Thoracic aorta (tissue), 2 donors: ENCODE data around the gene ACVRL1. TPM values are rescaled to one million over a fixed set of nuclear protein-coding genes. Genes with fewer than 3 reads are reported as not detected.
A peak's percentile ranks its signal among the peaks of the same experiment; 100 is the strongest.
"Not testable (repeated sequence)": the region's sequence is repeated elsewhere in the genome, so short reads cannot be mapped to it uniquely, and the experiment has no call there.

ENCODE experiments used
- ATAC-seq: fragments of 150-250 bp; one replicate; pipeline ENCODE4 v1.8.0; 2017; ENCODE audit warnings: low read depth; ENCODE audit not compliant: insufficient number of reproducible peaks, low FRiP score
- DNase-seq: peaks from one replicate; pipeline ENCODE4 v3.0.0-alpha.2; 2020; ENCODE audit warnings: low spot score
- H3K27ac ChIP-seq, 2 donors: fragments of 200-600 bp; sonication (generic); 1 replicate in 1 of 2; 2 replicates in 1 of 2; pipeline ENCODE4 v1.5.1; 2016; ENCODE audit warnings: mild to moderate bottlenecking in 2 of 2, moderate library complexity in 2 of 2
- H3K27me3 ChIP-seq: fragments of 200-600 bp; sonication (generic); replicated peaks from 2 replicates; pipeline ENCODE4 v1.6.0; 2016; ENCODE audit warnings: mild to moderate bottlenecking; ENCODE audit not compliant: insufficient read depth
- H3K36me3 ChIP-seq: fragments of 200-600 bp; sonication (generic); one replicate; pipeline ENCODE4 v1.5.1; 2016
- H3K4me1 ChIP-seq, 2 donors: fragments of 200-600 bp; sonication (generic); 1 replicate in 1 of 2; 2 replicates in 1 of 2; pipeline versions ENCODE4 v1.5.1 to v1.6.0; 2016; ENCODE audit warnings: low read depth in 2 of 2, mild to moderate bottlenecking in 1 of 2; ENCODE audit not compliant: control insufficient read depth in 1 of 2
- H3K4me3 ChIP-seq: fragments of 200-600 bp; sonication (generic); 2 replicates; pipeline ENCODE4 v1.5.1; 2016; ENCODE audit warnings: mild to moderate bottlenecking
- H3K9me3 ChIP-seq: fragments of 200-600 bp; sonication (generic); 2 replicates; pipeline ENCODE4 v1.5.1; 2016
- total RNA-seq, 2 donors: library from RNA; depleted of rRNA; stranded (reverse); fragments of >200 nt; gene quantifications; one replicate each; pipeline versions ENCODE4 v1.1.0 to v1.2.3, GENCODE V29; 2016
- TF ChIP-seq, protein P1 (sequence below): fragments of 200-600 bp; sonication (generic); IDR thresholded peaks from one replicate; pipeline ENCODE4 v1.5.1; 2019; ENCODE audit warnings: antibody characterized with exemption

The ACVRL1 gene
- total RNA-seq, 2 donors from 2014 or later, result 81.4 to 90.2 TPM

GRCh38 chr12:51874486-51874885, 32.8 kb upstream of the ACVRL1 start:
- Histone ChIP-seq H3K27ac (no peak overlapping the region), H3K4me3 (no peak overlapping the region), H3K9me3 (no peaks in the 10 kb centered on the region), H3K36me3 (no peaks in the 10 kb centered on the region), H3K27me3 (no peaks in the 10 kb centered on the region), H3K4me1 (peaks cover under 1% of the 10 kb centered on the region in 2 donors)
- TF ChIP-seq, protein P1, sequence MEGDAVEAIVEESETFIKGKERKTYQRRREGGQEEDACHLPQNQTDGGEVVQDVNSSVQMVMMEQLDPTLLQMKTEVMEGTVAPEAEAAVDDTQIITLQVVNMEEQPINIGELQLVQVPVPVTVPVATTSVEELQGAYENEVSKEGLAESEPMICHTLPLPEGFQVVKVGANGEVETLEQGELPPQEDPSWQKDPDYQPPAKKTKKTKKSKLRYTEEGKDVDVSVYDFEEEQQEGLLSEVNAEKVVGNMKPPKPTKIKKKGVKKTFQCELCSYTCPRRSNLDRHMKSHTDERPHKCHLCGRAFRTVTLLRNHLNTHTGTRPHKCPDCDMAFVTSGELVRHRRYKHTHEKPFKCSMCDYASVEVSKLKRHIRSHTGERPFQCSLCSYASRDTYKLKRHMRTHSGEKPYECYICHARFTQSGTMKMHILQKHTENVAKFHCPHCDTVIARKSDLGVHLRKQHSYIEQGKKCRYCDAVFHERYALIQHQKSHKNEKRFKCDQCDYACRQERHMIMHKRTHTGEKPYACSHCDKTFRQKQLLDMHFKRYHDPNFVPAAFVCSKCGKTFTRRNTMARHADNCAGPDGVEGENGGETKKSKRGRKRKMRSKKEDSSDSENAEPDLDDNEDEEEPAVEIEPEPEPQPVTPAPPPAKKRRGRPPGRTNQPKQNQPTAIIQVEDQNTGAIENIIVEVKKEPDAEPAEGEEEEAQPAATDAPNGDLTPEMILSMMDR, result no peak
- ATAC-seq (no peak), DNase-seq (no peak)

DNA sequence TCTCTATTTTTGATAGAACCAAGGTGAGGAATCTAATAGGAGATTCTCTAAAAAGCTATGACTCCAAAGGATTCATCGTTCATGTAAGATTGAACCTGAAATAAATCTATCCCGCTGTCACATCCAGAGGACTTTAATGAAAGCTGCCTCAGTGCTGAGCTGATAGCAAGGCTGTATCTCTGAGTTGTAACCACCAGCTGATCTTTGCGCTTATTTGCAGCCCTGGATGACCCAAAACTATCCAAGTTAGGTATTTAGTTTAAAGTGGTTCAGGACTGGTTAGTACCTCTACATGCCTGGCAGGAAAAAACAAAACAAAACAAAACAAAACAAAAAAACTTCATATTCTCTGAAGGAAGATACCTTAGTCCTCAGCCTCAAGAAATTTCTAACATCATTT, 28.2 kb upstream of the ACVRL1 start:
- no peak for DNase-seq
- Histone ChIP-seq H3K36me3 (no peaks in the 10 kb centered on the region), H3K4me1 (no peaks in the 10 kb centered on the region), H3K4me3 (no peak overlapping the region), H3K27me3 (no peaks in the 10 kb centered on the region), H3K27ac (no peak overlapping the region), H3K9me3 (no peaks in the 10 kb centered on the region)
- TF ChIP-seq, protein P1, result no peak
- no peak for ATAC-seq

DNA sequence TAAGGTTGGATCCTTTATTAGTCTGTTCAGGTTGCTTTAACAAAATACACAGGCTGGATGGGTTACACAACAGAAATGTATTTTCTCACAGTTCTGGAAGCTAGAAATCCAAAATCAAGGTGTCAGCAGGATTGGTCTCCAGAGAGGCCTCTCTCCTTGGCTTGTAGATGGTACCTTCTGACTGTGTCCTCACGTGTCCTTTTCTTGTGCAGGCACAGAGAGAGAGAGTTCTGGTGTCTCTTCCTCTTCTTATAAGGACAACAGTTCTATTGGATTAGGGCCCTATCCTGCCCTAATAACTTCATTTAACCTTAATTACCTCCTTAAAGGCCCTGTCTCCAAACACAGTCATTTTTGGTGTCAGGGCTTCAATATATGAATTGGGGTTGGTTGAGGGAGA, 24.0 kb upstream of the ACVRL1 start:
- H3K4me1 ChIP-seq, result peaks cover 6 to 9% of the 10 kb centered on the region in 2 donors
- no peaks in the 10 kb centered on the region for H3K9me3 ChIP-seq
- H3K27ac ChIP-seq, result no peak overlapping the region
- H3K36me3 ChIP-seq, result no peaks in the 10 kb centered on the region
- H3K4me3 ChIP-seq, result no peak overlapping the region
- H3K27me3 ChIP-seq, result no peaks in the 10 kb centered on the region
- DNase-seq (no peak), ATAC-seq (no peak)
- TF ChIP-seq, protein P1, result no peak

DNA sequence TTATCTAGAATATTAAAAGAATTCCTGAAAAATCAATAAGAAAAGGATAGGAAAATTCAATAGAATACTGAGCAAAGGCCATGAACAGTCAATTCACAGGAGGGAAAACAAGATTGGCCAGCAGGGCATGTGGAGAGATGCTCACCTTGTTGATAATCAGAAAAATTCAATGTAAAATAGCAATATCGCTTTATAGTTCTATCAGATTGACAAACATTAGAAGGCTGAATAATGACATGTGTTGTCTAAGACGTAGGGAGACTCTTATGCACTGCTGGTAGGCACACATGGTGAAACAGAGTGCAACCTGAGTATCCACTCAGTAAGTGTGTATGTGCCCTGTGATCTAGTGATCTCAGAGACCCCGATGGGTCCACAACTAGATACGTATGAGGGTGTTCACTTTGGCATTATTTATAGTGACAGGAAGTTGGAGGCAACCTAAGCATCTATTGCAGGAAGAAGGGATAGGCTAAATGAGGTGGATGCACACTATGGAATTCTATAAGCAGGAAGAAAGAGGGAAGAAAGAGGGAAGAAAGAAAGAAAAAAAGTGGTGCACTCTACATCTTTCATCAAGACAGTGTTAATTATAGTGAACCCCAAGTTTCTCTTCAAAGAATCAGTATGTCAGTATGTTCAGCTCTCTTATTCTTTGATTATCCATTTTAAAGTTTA, 23.2 kb upstream of the ACVRL1 start:
- ATAC-seq, result no peak
- H3K36me3 ChIP-seq, result no peaks in the 10 kb centered on the region
- no peak overlapping the region for H3K4me3 ChIP-seq
- H3K4me1 ChIP-seq, result peaks cover 6 to 9% of the 10 kb centered on the region in 2 donors
- H3K9me3 ChIP-seq, result no peaks in the 10 kb centered on the region
- no peak overlapping the region for H3K27ac ChIP-seq
- TF ChIP-seq, protein P1, result no peak
- H3K27me3 ChIP-seq, result no peaks in the 10 kb centered on the region
- no peak for DNase-seq

DNA sequence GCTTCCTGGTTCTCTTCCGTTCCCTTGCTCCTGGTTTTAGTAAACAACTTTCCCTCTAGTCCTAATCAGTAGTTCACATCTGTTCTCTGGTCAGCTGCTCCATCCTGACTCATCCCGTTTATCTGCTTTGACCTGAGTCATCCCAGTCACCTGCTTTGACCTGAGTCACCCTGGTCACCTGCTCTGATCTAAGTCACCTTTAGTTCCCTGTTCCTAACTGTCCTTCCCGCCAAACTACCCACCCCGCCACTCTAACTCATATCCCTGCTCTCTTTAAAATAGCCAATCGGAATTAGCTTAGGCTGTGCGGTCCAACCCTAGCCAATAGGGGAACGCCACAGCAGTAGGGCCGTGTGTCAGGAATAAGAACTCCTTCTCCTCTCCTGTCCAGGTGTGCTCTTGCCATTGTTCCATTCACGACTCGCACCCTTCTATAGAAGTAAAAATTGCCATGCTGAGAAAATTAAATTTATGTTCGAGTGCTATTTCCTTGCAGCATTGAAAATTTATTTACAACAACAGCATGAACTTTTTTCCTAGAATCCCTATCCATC, 22.6 kb upstream of the ACVRL1 start:
- ATAC-seq, result no peak
- no peak overlapping the region for H3K27ac ChIP-seq

GRCh38 chr12:51885294-51886020, 21.8 kb upstream of the ACVRL1 start:
- not testable (repeated sequence) for H3K9me3 ChIP-seq, H3K36me3 ChIP-seq, DNase-seq, H3K27me3 ChIP-seq, H3K4me1 ChIP-seq, ATAC-seq
- Histone ChIP-seq H3K27ac (peak overlapping the region in 1 of 2 donors; percentile 19), H3K4me3 (peak overlapping the region; percentile 37)

More for the DNA sequence above, 22.6 kb upstream of the ACVRL1 start:
- Histone ChIP-seq H3K4me3 (no peak overlapping the region), H3K4me1 (peaks cover 6 to 9% of the 10 kb centered on the region in 2 donors), H3K27me3 (no peaks in the 10 kb centered on the region), H3K9me3 (no peaks in the 10 kb centered on the region), H3K36me3 (no peaks in the 10 kb centered on the region)
- no peak for DNase-seq
- TF ChIP-seq, protein P1, result no peak
